ENCODE results near the gene TNRC6C.
A peak's percentile ranks its signal among the peaks of the same experiment; 100 is the strongest.

The TNRC6C gene

DNA sequence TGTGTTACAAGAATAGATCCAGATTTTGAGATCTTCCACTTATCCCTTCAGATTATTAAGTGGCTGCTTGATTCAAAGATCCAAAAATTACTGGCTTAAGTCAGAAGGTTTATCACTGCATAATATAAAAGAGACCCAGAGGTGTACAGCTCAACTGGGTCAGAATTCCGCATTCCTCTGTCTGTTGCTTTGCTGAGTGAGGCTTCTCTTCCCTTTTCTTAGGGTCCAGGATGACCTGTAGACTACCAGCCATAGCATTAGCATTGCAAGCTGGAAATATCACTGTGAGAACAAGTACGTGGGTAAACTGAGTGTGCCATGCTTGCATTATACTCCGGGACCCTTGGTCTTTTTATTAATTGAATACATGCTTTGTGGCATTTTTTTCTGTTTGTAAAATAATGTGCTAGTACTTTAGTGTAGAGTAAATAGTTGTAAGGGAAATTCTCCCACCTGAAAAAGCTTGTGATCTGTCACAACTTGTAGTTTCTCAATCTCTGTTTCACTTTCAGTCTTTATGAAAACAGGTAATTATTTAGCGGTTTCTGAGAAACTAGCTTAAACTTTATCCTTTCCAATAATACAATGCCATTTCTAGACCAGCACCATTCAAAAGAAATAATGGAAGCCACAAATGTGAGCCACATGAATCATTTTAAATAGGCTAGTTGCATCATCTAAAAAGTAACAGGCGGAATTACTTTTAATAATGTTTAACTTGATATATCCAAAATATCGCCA, 61.6 kb downstream of the TNRC6C start:
- DNase-seq: no peak

DNA sequence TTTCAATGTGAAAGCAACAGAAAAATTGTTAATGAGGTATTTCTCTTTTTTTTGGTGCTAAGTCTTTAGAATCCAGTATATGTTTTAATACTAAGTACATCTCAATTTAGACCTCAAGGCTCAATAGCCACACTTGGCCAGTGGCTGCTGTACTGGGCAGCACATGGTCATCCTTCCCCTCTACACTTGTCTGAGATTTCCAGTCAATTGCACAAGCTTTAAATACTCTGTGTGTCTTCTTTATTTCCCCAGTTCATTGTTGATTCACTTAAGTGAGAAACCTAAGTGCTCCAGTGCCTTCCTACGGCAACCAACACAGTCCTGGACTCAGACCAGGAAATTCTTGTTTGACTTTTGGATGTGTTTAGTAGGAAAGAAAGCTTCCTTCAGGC, 62.2 kb downstream of the TNRC6C start:
- no peak for DNase-seq

DNA sequence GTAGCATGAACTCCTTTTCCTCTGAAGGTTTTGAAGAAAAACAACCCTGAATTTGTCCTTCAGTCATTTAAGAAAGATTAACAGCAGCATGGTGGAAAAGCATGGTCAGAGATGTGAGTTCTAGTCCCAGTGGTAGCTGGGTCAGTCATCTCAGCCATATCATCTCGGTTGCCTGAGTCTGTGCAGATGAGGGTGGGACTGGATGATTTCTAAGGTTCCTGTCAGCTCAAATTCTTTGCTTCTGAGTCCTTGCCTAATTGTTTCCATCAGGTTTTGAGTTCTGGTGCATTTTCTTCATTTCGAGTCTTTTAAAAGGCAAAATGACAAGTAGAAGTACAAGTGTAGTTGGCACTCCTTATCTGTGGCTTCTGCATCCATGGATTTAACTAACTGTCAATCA, 63.9 kb downstream of the TNRC6C start:
- DNase-seq: no peak

DNA sequence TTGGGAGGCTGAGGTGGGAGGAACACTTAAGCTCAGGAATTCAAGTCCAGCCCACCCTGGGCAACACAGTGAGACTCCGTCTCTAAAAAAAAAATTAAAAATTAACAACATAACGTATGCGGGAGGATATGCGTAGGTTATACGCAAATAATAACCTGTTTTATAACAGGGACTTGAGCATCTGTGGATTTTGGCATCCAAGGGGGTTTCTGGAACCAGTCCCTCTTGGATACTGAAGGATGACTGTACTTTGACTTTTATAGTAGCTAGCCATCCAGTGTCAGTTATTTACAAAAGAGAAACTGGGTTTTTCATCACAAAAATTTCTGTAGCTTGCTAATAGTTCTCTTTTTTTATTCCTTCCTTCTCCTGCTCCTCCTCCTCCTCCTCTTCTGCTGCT, 64.5 kb downstream of the TNRC6C start:
- no peak for DNase-seq

DNA sequence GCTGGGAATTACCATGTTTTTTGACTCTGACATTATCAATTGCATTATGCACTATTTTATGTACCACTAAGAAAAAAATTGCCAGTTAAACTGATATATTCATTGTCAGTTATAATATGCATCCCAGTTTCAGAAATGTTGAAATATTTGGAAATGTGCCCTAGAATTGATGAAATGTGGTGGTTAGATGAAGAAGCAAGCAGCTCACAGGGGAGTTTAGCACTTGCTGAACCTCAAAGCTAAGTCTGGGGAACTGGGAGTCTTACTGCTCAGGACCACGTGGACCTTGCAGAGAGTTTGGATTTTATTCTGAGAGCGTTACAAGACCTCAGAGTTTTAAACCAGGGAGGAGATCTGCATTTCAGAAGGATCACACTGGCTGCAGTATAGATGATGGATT, 67.9 kb downstream of the TNRC6C start:
- no peak for DNase-seq

DNA sequence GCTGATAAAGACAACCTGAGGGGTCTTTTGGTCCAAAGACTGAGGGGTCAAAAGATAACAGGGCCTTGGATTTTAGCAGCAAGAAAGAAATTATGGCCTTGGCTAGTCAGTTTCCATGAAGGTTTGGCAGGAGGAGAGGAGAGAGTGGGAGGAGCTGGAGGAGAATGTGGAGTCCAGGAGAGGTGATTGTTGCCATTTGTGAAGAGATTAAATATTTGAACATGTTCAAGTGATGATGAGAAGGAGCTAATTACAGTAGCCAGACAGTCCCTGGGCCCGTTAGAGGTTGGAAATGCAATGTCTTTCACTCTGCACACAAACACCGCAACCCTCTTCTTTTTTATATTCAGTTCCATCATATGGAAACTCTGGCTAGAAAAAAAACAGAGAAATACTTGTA, 68.6 kb downstream of the TNRC6C start:
- DNase-seq: no peak

DNA sequence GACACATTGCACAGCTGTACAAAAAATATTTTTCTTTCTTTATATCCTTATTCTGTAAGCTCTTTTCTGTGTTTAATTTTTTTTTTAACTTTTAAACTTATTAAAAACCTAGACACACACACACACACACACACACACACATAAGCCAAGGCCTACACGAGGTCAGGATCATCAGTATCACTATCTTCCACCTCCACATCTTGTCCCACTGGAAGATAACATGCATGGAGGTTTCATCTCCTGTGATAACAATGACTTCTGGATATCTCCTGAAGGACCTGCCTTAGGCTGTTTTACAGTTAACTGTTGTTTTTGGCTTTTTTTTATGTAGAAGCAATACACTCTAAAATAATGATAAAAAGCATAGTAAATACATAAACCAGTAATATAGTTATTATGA, 71.2 kb downstream of the TNRC6C start:
- no peak for DNase-seq

DNA sequence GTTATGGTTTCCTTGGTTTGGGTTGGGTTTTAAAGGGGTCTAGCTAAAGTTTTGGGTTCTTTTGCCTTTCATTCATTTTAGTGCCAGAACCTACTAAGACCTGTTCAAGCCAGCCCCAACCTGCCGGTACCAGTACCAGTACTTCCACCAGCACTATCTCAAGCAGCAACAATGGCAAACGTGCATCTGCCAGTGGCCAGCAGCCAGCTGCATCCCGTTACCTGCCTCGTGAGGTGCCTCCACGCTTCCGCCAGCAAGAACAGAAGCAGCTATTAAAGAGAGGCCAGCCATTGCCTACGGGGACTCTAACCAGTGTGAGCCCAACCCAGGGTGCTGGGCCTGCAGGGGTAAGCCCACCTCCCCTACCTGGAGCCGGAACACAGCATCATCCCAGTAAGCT, 72.9 kb downstream of the TNRC6C start:
- no peak for DNase-seq

DNA sequence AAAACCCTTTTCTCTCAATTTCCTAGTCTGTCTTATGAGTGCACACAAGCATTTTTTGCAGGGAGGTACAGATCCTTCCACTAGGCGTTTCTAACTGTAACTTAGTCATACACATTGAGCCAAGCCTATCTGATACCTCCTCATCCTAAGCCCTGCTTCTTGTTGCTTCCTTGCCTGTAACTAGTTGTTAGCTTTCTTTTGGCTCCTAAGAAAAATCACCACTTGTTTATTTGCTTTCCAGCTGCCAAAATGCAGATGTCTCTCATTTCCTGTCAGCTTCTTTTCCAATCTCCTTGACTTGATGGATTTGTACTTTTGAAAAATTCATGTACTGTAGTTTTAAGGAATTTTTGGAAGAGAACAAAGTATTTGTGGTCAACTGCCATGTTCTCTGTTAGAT, 73.7 kb downstream of the TNRC6C start:
- no peak for DNase-seq

DNA sequence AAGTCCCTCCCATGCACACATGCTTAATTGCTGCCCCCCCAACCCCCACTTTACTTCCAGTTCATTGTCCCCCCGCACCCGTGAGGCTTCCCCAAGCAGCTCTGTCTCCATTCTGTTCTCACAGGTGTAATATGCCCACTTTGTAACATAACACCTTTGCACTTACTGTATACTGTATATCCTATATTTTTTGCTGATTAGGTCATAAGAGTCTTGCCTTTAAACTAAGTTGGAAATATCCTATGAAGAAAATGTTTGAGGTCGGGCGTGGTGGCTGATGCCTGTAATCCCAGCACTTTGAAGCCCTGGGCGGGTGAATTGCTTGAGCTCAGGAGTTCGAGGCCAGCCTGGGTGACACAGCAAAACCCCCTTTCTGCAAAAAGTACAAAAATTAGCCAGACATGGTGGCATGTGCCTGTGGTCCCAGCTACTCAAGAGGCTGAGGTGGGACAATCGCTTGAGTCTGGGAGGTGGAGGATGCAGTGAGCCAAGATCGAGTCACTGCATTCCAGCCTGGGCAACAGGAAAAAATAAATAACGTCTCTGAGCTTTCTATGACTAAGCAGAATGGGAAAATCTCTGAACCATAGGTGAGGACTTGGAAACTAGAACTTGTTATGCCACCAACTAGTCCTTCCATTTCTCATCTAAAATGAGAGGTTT, 76.1 kb downstream of the TNRC6C start:
- no peak for DNase-seq

DNA sequence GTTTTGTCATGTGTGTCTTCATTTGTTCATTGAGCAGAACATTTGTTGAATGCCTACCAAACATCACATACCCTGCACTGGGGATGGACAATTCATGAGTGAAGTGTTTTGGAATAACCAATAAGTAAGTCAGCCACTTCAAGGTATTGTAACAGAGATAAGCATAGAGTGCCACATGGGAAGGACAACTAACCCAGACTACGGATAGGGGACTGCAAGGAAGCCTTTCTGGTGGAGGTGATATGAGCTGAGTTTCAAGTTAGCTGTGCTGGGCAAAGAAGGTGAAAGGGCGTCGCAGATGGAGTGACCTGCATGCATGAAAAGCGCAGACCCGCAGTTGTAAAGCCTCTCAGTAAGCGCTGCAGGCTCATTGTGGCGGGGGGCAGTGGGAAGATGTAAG, 78.8 kb downstream of the TNRC6C start:
- no peak for DNase-seq

DNA sequence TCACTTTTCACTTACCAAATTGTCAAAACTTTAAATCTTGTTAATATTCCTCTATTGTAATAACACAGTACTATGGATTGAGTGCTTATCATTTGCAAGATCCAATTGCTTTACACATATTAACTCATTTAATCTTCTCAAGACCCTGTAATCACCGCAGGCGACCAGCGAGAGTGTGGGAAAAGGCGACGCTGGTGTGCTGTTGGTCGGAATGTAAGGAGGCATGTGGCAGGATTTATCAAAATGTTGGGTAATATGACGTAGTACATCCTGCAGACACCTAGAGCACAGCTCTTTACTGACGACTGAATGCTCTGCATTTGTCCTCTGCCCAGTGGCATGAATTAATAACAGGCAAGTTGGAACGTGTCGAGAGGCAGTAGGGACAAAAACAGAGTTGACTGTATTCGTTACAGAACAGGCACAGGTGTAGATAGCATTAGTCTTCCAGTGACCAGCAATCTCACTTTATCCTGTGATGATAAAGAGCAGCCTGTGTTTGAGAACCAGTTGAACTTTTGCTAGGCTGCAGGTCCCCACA, 80.3 kb downstream of the TNRC6C start:
- DNase-seq: no peak

DNA sequence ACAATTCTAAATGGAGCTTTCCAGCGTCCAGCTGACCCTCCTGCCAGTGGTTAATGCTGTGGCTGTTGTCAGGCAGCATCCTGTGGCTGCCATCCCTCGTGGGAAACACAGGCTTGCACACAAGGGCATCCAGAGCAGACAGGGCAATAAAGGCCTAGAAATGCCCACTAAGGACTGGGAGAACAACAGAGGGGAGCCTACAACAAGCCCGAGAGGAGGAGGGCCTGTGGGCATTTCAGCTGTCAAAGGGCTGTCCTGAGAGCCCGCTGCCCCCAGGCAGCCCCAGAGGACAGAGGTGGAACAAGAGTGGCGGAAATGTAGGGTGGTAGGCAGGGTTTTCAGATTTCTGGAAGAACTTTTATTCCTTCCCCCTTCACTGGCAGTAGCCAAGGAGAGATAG, 81.1 kb downstream of the TNRC6C start:
- DNase-seq: no peak

DNA sequence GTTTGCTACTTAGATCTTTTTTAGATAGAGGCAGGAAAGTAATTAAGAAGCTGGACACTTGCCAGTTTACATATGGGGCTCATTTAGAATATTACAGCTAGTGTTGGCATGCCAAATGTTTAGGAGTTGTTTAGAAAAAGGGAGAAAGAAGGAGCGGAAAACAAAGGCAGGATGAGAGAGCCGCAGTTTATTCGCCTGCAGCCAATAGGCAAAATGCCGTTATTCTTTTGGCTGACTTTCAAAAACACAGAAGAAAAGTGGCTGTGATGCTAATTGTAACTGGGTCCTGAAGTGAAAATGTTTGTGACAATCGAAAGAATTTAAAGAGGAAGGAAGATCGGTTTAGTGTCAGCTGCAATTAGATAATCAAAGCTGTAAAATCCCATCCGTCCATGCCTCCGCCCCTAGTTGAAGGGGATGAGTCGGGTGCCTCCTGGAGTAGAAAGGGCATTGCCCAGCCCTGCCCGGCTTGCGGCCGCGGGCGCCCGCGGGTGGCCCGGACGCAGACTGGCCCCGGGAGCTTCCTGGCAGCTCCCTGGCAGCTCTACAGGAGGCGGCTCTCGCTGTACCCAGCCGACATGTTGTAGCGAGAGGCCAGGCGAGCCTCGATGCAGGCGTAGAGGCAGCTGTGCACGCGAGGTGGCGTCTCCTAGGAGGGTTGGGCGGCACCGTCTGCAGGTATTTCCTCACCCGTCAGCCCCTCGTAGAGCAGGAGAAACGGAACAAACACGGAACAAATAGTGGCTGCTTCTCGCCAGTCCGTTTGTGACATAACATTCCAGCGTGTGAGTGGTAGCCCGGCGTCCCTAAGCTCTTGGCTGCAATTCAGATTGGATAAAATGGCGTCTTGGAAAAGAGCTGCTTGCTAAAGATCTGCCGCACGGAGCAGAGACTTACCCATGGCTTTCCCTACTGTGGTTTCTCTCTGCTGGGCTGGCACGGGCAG, 82.2 kb downstream of the TNRC6C start:
- DNase-seq: peak in 1 of 2 donors; percentile 36

DNA sequence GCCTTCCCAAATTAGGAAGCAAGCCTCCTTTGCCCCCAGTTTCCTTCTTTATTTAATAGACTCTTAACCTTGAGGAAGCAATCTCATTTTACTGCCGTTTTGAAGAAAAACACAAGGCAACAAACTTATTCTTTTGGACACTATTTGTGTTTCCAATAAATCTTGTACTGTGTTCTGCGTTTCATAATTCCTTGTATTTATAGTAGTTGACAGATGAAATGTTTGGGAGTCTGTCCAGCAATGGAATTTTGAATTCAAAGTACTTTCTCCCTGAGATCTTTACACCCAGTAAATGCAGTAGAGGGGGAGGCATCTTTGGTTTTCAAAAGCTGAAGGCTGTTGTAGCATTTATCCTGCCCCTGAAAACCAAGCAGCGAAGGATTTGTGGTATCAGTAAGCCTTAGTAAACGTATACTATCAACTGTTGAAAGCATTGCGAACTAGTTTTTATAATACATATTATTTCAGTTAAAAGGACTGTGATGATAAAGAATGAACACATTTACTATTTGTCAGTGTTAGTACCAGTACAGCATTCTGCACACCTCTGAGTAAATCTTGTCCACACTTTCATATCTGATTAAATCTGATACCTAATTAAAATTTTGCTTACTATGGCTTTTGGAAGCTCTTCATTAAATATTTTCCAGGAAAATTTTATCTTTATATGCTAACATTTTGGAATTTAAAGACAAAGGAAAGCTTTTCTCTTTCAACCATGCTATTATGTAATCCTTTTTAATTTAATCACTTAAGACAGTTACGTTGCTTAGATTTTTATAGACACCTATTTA, 83.1 kb downstream of the TNRC6C start:
- no peak for DNase-seq

DNA sequence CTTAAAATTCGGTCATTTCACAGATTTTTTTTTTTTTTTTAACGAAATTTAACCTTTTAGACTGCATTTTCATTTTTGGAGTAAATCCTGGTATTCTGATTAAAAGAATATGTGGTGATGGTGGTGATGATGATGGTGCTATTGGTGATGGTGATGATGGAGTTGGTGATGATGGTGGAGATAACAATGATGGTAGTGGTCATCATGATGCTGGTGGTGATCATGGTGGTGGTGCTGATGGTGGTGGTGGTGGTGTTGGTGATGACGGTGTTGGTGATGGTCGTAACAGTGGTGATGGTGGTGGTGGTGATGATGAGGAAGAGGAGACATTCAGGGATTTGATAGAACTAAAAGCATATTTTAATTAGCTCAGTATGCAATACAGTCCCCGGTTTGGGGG, 84.0 kb downstream of the TNRC6C start:
- DNase-seq: no peak

DNA sequence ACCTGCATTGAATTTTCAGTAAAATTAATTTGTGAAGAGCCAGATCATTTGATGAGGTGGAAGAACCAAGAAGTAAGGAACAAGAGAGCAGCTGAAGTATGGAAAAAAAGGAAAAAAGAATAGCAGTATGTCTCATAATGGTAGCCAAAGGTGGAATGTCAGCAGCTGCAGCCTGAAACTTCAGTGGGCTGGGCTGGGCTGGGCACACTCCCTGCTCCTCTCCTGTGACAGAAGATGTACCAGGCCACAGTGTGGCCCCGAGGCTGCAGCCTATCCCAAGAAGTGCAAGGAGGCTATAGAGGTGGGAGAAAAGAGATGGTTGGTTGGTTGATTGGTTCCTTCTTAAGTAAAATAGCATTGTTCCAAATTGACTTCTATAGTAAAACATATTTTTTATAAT, 84.5 kb downstream of the TNRC6C start:
- no peak for DNase-seq

DNA sequence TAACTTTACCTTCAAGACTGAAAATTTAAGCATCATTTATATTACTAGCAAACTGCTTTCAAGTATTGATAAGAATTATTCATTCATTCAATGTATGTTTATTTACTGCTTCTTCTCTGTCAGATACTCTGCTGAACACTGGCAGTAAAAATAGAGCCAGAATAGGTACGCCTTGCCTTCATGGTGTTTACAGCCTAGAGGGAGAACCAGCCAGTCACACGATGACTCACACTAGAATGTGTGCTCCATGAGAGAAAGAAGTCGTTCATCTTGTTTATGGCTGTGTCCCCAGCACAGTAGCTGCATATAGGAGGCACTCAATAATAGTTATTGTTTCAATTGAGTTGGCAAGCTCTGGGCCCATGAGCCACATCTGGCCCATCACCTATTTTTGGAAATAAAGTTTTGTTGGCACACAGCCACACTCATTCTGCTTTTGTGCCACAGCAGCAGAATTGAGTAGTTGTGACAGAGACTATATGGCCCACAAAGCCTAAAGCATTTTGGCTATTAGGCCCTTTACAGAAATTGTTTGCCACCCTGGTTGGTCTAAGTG, 85.9 kb downstream of the TNRC6C start:
- no peak for DNase-seq

DNA sequence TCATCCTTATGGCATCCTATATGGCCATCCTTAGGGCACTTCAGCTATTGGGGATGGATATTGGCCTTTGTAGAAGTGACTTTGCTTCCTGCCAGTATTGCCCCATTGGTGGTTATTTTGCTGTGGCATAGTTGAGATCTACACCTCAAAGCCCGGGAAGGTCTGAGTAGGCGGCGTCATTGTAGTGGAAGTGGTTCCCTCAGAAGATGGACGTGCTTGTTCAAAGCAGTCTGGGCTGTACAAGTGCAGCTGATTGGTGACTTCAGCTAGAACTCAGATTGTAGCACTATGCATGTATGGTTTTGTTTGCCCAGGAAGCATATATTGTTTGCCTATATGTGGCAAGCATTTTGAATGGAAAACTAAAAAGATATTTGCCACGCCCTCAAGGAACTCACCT, 86.8 kb downstream of the TNRC6C start:
- DNase-seq: no peak

DNA sequence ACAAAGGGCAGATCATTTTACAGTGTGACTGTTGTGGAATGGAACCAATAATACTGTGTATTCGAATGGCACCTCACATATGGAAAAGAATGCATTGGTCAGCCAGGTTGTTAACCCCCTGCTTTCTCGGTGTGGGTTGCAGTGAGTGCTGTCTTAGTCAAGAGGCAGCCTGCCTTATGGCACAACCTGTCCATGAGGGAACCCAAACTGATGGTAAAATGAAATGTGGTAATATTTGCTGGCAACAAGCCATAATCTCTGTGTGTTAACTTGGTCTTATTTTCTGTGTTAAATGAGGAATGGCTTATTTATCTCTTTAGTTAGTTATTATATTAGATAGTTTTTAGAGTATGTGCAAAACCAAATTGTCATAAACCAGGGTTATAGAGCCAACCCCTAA, 88.4 kb downstream of the TNRC6C start:
- DNase-seq: no peak

DNA sequence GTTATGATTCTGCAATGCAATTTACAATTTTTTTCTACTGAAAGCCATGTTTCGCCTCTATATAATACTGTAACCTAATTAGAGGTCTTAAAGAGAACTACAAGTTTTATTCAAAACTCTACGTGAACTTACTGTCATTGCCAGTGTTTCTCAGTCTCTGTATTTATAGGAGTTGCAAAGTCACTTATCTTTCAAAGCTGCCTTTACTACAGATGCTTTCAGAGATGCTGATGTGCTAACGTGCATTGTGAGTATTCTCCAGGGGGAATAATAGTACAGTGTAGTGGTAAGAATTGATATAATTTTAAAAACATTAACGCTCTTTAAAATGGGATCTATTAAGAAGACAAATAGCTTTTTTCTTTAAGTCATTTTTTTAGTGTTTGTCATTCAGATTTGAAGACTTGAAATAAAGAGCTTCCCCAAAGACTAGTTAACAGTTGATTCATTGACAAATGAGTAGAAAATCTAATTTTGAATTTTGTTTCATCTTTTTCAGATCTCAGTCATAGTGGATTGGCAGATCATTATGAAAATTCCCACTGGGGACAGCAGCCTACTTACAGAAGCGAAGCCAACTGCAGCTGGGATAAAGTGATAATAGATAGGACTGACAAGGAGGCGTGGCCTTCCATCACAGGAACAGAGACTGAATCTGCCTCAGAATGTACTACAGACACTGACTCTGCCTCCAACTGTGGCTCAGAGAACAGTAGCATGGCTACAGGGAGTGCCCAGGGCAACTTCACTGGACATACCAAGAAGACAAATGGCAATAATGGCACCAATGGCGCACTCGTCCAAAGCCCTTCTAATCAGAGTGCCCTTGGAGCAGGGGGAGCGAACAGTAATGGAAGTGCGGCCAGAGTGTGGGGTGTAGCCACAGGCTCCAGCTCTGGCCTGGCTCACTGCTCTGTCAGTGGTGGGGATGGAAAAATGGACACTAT, 90.1 kb downstream of the TNRC6C start:
- no peak for DNase-seq
